HG02588 (cell line): ENCODE data around the gene PADI4.

ENCODE experiments used
- ATAC-seq: cut with Tn5 transposase; IDR thresholded peaks from one replicate; pipeline ENCODE4 v1.9.1; 2021; ENCODE audit warnings: mild to moderate bottlenecking, moderate library complexity; ENCODE audit not compliant: unreplicated experiment

Gene PADI4, protein sequence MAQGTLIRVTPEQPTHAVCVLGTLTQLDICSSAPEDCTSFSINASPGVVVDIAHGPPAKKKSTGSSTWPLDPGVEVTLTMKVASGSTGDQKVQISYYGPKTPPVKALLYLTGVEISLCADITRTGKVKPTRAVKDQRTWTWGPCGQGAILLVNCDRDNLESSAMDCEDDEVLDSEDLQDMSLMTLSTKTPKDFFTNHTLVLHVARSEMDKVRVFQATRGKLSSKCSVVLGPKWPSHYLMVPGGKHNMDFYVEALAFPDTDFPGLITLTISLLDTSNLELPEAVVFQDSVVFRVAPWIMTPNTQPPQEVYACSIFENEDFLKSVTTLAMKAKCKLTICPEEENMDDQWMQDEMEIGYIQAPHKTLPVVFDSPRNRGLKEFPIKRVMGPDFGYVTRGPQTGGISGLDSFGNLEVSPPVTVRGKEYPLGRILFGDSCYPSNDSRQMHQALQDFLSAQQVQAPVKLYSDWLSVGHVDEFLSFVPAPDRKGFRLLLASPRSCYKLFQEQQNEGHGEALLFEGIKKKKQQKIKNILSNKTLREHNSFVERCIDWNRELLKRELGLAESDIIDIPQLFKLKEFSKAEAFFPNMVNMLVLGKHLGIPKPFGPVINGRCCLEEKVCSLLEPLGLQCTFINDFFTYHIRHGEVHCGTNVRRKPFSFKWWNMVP

DNA sequence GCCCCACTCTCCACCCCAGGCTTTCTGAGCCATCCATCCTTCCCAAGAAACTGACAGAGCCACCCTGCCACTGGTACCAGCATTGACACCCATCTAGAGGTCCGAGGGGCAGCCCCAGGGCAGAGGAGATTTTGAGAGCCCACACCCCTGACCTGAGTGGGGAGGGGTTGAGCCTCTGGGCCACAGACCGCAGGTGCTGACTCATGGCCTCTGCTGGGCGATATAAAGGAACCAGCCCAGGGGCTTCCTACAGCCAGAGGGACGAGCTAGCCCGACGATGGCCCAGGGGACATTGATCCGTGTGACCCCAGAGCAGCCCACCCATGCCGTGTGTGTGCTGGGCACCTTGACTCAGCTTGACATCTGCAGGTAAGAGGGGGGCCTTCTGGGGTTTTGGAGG is at the start of gene PADI4:
Gene PADI4, plus strand, starts transcription at position 252 of the 400 bp plus-strand sequence. Its CDS starts 26 bp downstream, at position 278.
- ATAC-seq, result no peak

- no peak for ATAC-seq
These were observed 49.3 kb upstream of the PADI4 start for GRCh38 chr1:17258758-17259130.

DNA sequence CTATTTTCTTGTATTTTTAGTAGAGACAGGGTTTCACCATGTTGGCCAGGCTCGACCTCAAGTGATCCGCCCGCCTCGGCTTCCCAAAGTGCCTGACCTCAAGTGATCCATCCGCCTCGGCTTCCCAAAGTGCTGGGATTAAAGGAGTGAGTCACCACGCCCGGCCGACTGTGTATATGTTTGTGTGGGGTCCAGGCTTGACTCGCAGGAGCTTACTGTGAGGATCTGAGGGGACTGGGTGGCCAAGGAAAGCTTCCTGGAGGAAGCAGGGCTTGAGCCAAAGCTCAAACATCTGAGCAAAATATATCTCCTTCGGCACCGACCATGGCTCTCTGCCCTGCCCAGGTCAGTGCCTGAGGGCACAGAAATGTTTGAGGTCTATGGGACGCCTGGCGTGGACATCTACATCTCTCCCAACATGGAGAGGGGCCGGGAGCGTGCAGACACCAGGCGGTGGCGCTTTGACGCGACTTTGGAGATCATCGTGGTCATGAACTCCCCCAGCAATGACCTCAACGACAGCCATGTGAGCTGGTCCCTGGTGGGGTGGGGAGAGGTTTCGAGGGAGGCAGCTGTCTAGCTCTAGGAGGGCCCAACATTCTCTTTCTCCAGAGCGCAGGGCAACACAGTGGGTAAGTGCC is 48.6 kb upstream of the PADI4 start:
- ATAC-seq, result no peak

GRCh38 chr1:17260264-17260663 is 47.7 kb upstream of the PADI4 start:
- no peak for ATAC-seq

GRCh38 chr1:17260738-17261137 is 47.3 kb upstream of the PADI4 start:
- no peak for ATAC-seq

GRCh38 chr1:17263936-17264335 is 44.1 kb upstream of the PADI4 start:
- ATAC-seq, result no peak

DNA sequence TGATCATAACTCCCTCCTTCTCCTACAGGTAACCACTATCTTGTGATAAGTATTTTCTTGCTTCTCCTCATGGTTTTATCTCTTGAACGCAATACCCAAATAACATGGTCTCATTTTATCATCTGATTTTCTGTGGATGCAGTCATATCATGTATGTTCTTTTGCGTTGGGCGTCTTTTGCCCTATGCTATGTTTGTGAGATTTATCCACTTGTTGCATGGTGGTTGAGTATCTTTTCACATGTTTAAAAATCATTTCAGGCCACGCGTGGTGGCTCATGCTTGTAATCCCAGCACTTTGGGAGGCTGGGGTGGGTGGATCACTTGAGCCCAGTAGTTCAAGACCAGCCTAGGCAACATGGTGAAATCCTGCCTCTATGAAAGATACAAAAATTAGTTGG is 43.5 kb upstream of the PADI4 start:
- ATAC-seq, result no peak

GRCh38 chr1:17265162-17265561 is 42.8 kb upstream of the PADI4 start:
- no peak for ATAC-seq

- no peak for ATAC-seq
These were observed 42.0 kb upstream of the PADI4 start for GRCh38 chr1:17265950-17266349.

- ATAC-seq, result no peak
These were observed 36.9 kb upstream of the PADI4 start for GRCh38 chr1:17270891-17271765.

DNA sequence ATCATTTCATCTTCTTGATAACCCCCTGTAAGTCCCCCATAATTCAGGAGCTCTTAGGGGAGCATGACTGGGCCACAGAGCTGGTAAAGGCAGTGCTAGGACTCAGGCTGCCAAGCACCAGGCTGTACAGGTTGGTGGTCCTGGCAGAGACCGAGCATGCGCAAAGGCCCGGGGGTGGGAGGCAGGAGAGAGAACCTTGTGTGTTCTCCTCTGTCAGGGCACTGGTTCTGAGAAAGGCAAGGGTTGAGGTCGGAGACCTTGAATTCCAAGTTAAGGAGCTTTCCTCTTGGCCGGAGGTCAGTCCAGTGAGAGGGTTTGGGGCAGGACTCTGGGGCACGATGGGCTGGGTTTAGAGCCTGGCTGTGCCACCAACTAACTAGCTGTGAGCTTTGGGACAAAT is 35.9 kb upstream of the PADI4 start:
- ATAC-seq, result no peak

GRCh38 chr1:17272646-17273045 is 35.4 kb upstream of the PADI4 start:
- ATAC-seq, result no peak

GRCh38 chr1:17273096-17273495 is 34.9 kb upstream of the PADI4 start:
- no peak for ATAC-seq

- ATAC-seq, result no peak
These were observed 33.5 kb upstream of the PADI4 start for GRCh38 chr1:17274186-17275170.

GRCh38 chr1:17276568-17276967 is 31.4 kb upstream of the PADI4 start:
- ATAC-seq, result no peak

DNA sequence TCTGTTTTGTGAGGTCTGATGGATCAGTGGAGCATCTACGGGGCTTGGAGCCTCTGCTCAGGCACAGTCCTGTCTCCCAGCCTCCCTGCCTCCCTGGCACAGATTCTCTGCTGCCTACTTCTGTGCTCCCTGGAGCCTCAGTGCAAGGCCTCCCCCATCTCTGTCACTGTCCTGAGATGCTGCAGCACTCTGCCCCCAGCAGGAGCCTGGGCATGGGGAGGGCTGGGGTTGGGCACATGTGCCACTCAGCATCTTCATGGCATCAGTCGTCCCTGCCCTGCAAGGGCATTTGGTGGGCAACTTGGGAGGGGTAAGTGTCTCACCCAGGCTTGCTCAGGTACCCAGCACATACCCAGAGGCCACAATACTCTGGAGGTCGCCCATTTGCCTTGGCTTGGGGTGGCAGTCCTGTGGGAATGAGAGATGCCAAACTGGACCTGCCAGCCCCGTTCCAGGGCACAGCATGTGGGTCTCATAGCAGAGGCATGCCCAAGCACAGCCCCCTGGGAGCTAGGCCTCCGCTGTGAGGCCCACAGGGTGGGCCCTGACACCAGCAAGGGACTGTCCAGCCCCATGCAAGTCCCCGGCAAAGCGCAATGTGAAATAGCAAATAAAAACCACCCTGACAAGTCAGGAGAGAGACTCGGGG is 30.4 kb upstream of the PADI4 start:
- ATAC-seq, result no peak

DNA sequence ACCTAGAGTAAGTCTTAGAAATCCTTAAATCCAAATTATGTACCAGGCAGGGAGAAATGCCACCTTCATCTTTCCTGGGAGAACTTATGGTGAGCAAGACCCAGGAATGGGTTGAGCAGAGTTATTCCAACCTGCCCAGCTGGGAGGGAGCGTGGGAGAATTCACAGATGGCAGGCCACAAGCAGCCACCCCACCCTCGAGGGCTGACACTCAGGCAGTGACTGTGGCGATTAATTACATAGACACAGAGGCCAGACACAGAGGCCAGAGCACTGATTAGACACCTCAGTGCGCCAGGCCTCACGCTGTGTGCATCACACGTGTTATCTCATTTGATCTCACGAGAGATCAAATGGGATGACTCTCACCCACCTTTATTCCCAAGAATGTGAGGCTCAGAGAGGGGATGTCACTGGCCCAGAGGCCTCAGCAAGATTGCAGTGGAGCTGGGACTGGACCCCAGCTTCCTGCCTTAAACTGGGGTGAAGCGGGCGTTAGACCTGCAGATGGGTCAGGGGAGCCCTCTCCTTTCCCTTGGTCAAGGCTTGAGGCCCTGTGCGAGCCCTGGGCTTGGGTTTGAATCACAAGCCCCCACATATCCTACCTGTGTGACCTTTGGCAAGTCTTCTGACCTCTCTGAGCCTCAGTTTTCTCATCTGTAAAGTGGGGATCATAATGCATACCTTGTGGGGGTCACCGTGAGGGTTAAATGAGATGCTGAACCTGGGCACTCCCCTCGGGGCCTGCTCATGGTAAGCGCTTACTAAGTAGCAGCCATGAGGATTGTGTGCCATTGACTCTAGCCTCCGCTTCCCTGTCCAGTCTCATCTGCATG is 28.8 kb upstream of the PADI4 start:
- ATAC-seq, result no peak

DNA sequence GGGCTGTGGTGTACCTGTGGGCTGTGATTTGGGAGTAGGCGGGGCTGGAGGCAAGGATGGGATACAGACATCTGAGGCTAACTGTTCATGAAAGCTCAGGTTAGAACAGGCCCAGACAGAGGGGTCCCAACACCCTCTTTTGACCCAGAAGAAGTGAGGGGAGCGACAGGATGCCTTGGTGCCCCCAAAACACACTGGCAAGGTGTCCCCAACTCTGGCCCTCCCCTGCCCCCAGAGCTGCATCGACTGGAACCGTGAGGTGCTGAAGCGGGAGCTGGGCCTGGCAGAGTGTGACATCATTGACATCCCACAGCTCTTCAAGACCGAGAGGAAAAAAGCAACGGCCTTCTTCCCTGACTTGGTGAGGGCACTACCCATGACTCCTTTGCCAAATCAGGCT is 27.6 kb upstream of the PADI4 start:
- no peak for ATAC-seq
